NT2/D1 (cell line): ENCODE measurements around the gene UNC45A.

Experiments used
- DNase-seq: peaks from one replicate; pipeline ENCODE4 v3.0.0-alpha.2; 2011; ENCODE audit warnings: low read depth, low spot score
- H3K27me3 ChIP-seq: 2 replicates; pipeline ENCODE4 v1.6.0; 2011; ENCODE audit warnings: mild to moderate bottlenecking; ENCODE audit not compliant: insufficient read length, insufficient read depth
- H3K36me3 ChIP-seq: 2 replicates; pipeline ENCODE4 v1.6.1; 2011; ENCODE audit warnings: mild to moderate bottlenecking, low read length, mixed read lengths; ENCODE audit not compliant: insufficient read depth, insufficient read length
- H3K4me1 ChIP-seq: 2 replicates; pipeline ENCODE4 v1.5.1; 2011; ENCODE audit not compliant: insufficient read depth, insufficient read length
- H3K4me3 ChIP-seq: 2 replicates; pipeline ENCODE4 v1.5.1; 2011; ENCODE audit warnings: low read depth; ENCODE audit not compliant: insufficient read length
- H3K9ac ChIP-seq: 2 replicates; pipeline ENCODE4 v1.6.0; 2011; ENCODE audit warnings: low read depth; ENCODE audit not compliant: insufficient read length
- H3K9me3 ChIP-seq: 2 replicates; pipeline ENCODE4 v1.5.1; 2011; ENCODE audit warnings: mild to moderate bottlenecking, low read length; ENCODE audit not compliant: insufficient read depth
- SUZ12 ChIP-seq: IDR thresholded peaks from 2 replicates; pipeline ENCODE4 v1.6.1; 2011; ENCODE audit not compliant: insufficient read length, insufficient read depth; ENCODE audit errors: extremely low read depth
- YY1 ChIP-seq: IDR thresholded peaks from 2 replicates; pipeline ENCODE4 v1.6.1; 2011; ENCODE audit not compliant: insufficient read length, insufficient read depth
- ZNF274 ChIP-seq: IDR thresholded peaks from 2 replicates; pipeline ENCODE4 v1.6.1; 2011; ENCODE audit warnings: mild to moderate bottlenecking, low read depth, low read length

The UNC45A gene

DNA sequence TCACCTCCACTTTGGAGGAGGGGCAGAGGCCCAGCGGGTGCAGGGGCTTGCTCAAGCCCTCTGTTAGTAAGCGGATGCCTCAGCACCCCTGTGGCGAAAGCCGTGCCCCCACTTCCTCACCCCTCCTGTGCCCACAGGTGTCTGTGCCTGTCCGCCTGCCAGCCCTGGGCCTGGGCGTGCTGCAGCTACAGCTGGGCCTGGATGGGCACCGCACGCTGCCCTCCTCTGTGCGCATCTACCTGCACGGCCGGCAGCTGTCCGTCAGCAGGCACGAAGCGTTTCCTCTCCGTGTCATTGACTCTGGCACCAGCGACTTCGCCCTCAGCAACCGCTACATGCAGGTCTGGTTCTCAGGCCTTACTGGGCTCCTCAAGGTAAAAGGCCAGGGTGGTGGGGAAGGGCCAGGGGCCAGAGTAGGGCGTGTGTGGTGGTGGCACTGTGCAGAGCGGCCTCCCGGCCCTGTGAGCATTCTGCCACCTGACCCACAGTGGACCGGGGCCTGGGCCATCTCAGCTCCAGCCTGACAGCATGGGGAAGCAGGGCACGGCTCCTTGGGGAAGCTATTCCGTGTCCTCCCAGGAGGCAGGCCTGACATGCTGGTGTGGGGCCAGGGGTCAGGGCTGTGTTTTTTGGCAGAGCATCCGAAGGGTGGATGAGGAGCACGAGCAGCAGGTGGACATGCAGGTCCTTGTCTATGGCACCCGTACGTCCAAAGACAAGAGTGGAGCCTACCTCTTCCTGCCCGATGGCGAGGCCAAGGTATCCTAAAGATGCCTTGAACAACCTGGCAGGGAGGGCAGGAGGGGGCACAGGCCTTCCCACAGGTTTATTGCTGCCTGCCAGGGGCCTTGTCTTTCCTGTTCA is 22.9 kb upstream of the UNC45A start:
- Histone ChIP-seq H3K9ac (no peak overlapping the region), H3K36me3 (peaks cover 49% of the 10 kb centered on the region), H3K4me3 (no peak overlapping the region), H3K27me3 (no peaks in the 10 kb centered on the region), H3K4me1 (peaks cover 10% of the 10 kb centered on the region), H3K9me3 (no peaks in the 10 kb centered on the region)
- no peak for DNase-seq
- TF ChIP-seq SUZ12 (no peak), YY1 (no peak), ZNF274 (no peak)

DNA sequence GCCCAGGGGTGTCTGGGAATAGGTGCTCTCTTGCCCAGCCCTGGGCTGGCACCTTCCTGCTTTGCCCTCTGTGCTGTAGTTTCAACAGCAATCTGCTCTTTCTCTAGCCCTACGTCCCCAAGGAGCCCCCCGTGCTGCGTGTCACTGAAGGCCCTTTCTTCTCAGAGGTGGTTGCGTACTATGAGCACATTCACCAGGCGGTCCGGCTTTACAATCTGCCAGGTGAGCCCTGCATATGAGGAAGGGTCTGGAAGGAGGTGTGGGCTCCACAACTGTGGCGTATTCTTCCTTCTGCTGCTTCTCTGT is 22.4 kb upstream of the UNC45A start:
- DNase-seq = no peak
- no peak overlapping the region for H3K4me3 ChIP-seq
- H3K27me3 ChIP-seq = no peaks in the 10 kb centered on the region
- no peak for TF ChIP-seq ZNF274
- TF ChIP-seq SUZ12 = no peak
- TF ChIP-seq YY1 = no peak
- peaks cover 10% of the 10 kb centered on the region for H3K4me1 ChIP-seq
- peaks cover 47% of the 10 kb centered on the region for H3K36me3 ChIP-seq
- no peaks in the 10 kb centered on the region for H3K9me3 ChIP-seq
- no peak overlapping the region for H3K9ac ChIP-seq

DNA sequence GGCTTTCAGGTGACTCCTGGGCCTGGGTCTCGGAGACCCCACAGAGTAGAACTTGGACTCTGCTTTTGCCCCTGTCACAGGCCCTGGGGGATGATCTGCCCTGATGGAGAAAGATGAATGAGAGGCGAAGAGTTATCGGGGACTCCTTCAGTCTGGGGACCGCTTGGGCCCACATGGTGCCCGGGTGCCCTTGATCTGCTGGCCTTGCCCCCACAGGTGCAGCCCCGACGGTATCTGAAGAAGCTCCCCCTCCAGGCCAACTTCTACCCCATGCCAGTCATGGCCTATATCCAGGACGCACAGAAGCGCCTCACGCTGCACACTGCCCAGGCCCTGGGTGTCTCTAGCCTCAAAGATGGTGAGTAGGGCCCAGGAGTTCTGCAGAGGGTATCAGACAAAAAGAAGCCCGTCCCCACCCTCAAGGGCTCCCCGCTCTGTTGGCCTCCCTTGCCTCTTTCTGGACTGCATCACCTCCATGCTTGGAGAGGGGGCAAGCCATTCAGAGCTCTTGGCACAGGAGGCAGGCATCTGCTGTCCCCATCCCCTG is 21.6 kb upstream of the UNC45A start:
- TF ChIP-seq ZNF274 (no peak), SUZ12 (no peak), YY1 (no peak)
- Histone ChIP-seq H3K27me3 (no peaks in the 10 kb centered on the region), H3K9ac (no peak overlapping the region), H3K4me3 (no peak overlapping the region), H3K4me1 (peaks cover 10% of the 10 kb centered on the region), H3K36me3 (peaks cover 53% of the 10 kb centered on the region), H3K9me3 (no peaks in the 10 kb centered on the region)
- DNase-seq = no peak

DNA sequence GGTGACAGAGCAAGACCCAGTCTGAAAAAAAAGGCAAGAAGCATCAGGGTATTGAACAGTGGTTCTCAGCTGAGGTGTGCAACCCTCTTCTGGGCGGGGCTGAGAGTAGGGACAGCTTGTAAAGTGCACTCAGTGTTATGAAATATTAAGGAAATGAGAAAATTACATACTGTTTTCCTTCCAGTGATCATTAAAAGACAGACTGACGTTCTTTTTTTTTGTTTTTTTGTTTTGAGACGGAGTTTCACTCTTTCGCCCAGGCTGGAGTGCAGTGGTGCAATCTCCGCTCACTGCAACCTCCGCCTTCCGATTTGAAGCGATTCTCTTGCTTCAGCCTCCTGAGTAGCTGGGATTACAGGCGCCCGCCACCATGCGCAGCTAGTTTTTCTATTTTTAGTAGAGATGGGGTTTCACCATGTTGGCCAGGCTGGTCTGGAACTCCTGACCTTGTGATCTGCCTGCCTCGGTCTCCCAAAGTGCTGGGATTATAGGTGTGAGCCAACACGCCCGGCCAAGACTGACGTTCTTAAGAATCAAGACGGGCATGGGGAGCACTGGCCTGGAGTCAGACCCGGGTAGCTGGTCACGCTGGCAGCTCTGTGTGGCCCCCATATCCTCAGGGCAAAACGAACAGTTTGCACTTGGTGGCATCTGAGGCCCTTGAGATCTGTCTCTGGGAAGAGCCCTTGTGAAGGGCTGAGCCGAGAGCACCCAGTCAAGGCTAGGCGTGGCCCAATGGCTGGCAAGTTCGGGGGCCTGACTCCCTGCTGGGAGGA is 20.6 kb upstream of the UNC45A start:
- H3K9ac ChIP-seq = no peak overlapping the region
- H3K36me3 ChIP-seq = peaks cover 60% of the 10 kb centered on the region

DNA sequence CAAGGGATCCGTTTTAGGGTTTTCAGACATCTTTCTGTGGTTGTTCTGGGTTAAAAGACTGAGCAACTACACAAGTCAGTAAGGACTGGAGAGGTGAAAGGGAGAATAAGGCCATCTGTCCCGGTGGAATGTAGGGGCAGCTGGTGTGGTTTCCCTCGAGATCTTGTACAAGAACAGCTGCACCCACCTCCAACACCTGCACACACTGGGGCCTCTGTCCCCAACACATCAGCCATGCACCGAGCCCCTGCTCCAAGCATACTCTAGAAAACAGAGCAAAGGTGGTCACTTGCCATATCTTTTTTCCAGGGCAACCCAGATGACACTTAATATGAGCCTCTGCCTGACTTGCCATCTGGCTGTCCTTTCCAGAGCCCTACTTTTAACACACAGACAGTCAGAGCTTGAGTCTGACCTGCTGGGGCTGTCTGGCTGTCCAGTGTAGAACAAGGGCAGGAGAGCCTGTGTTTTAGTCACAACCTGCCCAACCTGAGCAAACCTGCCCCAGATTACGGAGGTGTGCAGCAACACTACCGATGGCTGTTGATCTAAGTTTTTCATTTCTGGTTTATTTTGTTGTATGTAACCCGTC is 19.8 kb upstream of the UNC45A start:
- DNase-seq = no peak
- no peak overlapping the region for H3K4me3 ChIP-seq
- H3K27me3 ChIP-seq = no peaks in the 10 kb centered on the region
- peaks cover 10% of the 10 kb centered on the region for H3K4me1 ChIP-seq
- TF ChIP-seq YY1 (no peak), SUZ12 (no peak), ZNF274 (no peak)
- H3K9ac ChIP-seq = no peak overlapping the region
- H3K9me3 ChIP-seq = no peaks in the 10 kb centered on the region
- peaks cover 69% of the 10 kb centered on the region for H3K36me3 ChIP-seq

More for the DNA sequence above, 20.6 kb upstream of the UNC45A start:
- TF ChIP-seq ZNF274 (no peak), SUZ12 (no peak), YY1 (no peak)
- no peaks in the 10 kb centered on the region for H3K9me3 ChIP-seq
- peaks cover 10% of the 10 kb centered on the region for H3K4me1 ChIP-seq
- no peak for DNase-seq
- no peak overlapping the region for H3K4me3 ChIP-seq
- H3K27me3 ChIP-seq = no peaks in the 10 kb centered on the region

DNA sequence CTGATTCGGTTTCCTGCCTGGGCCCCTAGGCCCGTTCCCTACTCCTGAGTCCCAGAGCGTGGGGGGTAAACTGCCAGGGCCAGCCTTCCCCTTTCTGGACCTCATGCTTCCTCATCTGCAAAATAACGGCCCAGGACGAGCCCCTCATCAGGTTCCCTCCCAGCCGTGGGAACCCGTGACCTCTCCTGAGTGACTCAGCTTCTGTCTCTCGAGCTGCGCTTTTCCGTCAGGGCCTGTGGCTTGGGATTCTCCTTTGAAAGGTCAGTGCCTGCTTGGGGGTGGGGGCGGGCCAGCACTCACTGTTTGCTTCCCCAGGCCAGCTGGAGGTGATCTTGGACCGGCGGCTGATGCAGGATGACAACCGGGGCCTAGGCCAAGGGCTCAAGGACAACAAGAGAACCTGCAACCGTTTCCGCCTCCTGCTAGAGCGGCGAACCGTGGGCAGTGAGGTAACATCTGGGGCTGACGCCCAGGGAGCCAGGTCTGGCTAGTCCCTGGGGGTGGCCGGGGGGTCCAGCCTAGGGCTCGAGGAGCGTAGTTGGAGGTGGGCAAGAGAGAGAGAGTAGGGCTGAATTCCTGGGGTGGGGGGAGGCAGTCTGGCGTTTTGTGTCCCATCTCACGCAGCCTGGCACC is 19.2 kb upstream of the UNC45A start:
- Histone ChIP-seq H3K27me3 (no peaks in the 10 kb centered on the region), H3K4me3 (no peak overlapping the region), H3K4me1 (peaks cover 10% of the 10 kb centered on the region), H3K36me3 (peaks cover 63% of the 10 kb centered on the region), H3K9me3 (no peaks in the 10 kb centered on the region), H3K9ac (no peak overlapping the region)
- DNase-seq = no peak
- TF ChIP-seq ZNF274 (no peak), YY1 (no peak), SUZ12 (no peak)
